ENCODE results near the gene PCDH19. TPM values are rescaled to one million over a fixed set of nuclear protein-coding genes. Genes with fewer than 3 reads are reported as not detected.

PCDH19 gene
- polyA plus RNA-seq, 1 donor (not counting 4 experiments of a cell fraction or from before 2014, with no cell fraction given) = not detected

GRCh38 chrX:100424012-100424411 lies 13.9 kb upstream of the PCDH19 start:
- no peak for DNase-seq (ENCODE audit: low read depth, low spot score)
- TF ChIP-seq EZH2 (IDR thresholded peaks at IDR 0.05; ENCODE audit: low read length) (no peak), CTCF (optimal IDR thresholded peaks at IDR 0.05 in 1 of 3, IDR thresholded peaks at IDR 0.05 in 1 of 3, conservative IDR thresholded peaks at IDR 0.05 in 1 of 3; ENCODE audit: extremely low read depth in 1 of 3, insufficient read depth in 2 of 3, low read length in 3 of 3) (peak in 2 of 3 experiments; percentile 17 to 31)
- Histone ChIP-seq H2AFZ (ENCODE audit: control insufficient read depth, low read length) (no peak overlapping the region), H3K27ac (ENCODE audit: control insufficient read depth, insufficient read depth, low read length) (no peak overlapping the region), H3K4me2 (ENCODE audit: control insufficient read depth, extremely low read depth, insufficient read depth, low read depth, low read length) (no peak overlapping the region), H3K36me3 (ENCODE audit: control insufficient read depth in 2 of 2, extremely low read depth in 1 of 2, insufficient read depth in 2 of 2, low read length in 2 of 2) (no peaks in the 10 kb centered on the region), H3K27me3 (ENCODE audit: control insufficient read depth, extremely low read depth, insufficient read depth, low read length) (no peaks in the 10 kb centered on the region), H3K4me3 (ENCODE audit: control insufficient read depth in 2 of 3, extremely low read depth in 1 of 3, insufficient read depth in 2 of 3, low read depth in 1 of 3, low read length in 3 of 3) (no peak overlapping the region), H3K4me1 (ENCODE audit: control insufficient read depth, extremely low read depth, insufficient read depth, low read length) (no peaks in the 10 kb centered on the region), H3K9me1 (ENCODE audit: control insufficient read depth, extremely low read depth, insufficient read depth, low read length) (no peaks in the 10 kb centered on the region), H3K79me2 (ENCODE audit: control insufficient read depth, insufficient read depth, low read length) (no peaks in the 10 kb centered on the region), H3K9me3 (ENCODE audit: control insufficient read depth, low read depth, low read length) (no peaks in the 10 kb centered on the region), H3K9ac (ENCODE audit: control insufficient read depth, extremely low read depth, insufficient read depth, low read length) (no peak overlapping the region), H4K20me1 (ENCODE audit: control insufficient read depth, extremely low read depth, insufficient read depth, low read length) (no peaks in the 10 kb centered on the region)
- FAIRE-seq = no peak
- dilution Hi-C loops (cut with MboI; ENCODE audit: extremely low pct_ligation_motif_present, low sequenced_read_pairs) = no loop called here

- H3K9me3 ChIP-seq (ENCODE audit: control insufficient read depth, low read depth, low read length) = no peaks in the 10 kb centered on the region
- FAIRE-seq = no peak
- H3K27me3 ChIP-seq (ENCODE audit: control insufficient read depth, extremely low read depth, insufficient read depth, low read length) = no peaks in the 10 kb centered on the region
Observed at GRCh38 chrX:100418556-100418955, 8.5 kb upstream of the PCDH19 start.

More at GRCh38 chrX:100418556-100418955, 8.5 kb upstream of the PCDH19 start:
- Histone ChIP-seq H3K9ac (ENCODE audit: control insufficient read depth, extremely low read depth, insufficient read depth, low read length) (no peak overlapping the region), H2AFZ (ENCODE audit: control insufficient read depth, low read length) (no peak overlapping the region), H3K4me1 (ENCODE audit: control insufficient read depth, extremely low read depth, insufficient read depth, low read length) (no peaks in the 10 kb centered on the region), H3K27ac (ENCODE audit: control insufficient read depth, insufficient read depth, low read length) (no peak overlapping the region), H3K4me3 (ENCODE audit: control insufficient read depth in 2 of 3, extremely low read depth in 1 of 3, insufficient read depth in 2 of 3, low read depth in 1 of 3, low read length in 3 of 3) (no peak overlapping the region), H3K79me2 (ENCODE audit: control insufficient read depth, insufficient read depth, low read length) (no peaks in the 10 kb centered on the region), H3K36me3 (ENCODE audit: control insufficient read depth in 2 of 2, extremely low read depth in 1 of 2, insufficient read depth in 2 of 2, low read length in 2 of 2) (no peaks in the 10 kb centered on the region), H3K4me2 (ENCODE audit: control insufficient read depth, extremely low read depth, insufficient read depth, low read depth, low read length) (no peak overlapping the region), H3K9me1 (ENCODE audit: control insufficient read depth, extremely low read depth, insufficient read depth, low read length) (no peaks in the 10 kb centered on the region), H4K20me1 (ENCODE audit: control insufficient read depth, extremely low read depth, insufficient read depth, low read length) (no peaks in the 10 kb centered on the region)
- no peak for TF ChIP-seq EZH2 (IDR thresholded peaks at IDR 0.05; ENCODE audit: low read length)
- TF ChIP-seq CTCF (optimal IDR thresholded peaks at IDR 0.05 in 1 of 3, IDR thresholded peaks at IDR 0.05 in 1 of 3, conservative IDR thresholded peaks at IDR 0.05 in 1 of 3; ENCODE audit: extremely low read depth in 1 of 3, insufficient read depth in 2 of 3, low read length in 3 of 3) = no peak
- dilution Hi-C loops (cut with MboI; ENCODE audit: extremely low pct_ligation_motif_present, low sequenced_read_pairs) = no loop called here
- no peak for DNase-seq (ENCODE audit: low read depth, low spot score)
